Endodermal cell (in vitro differentiated cells): ENCODE data around the gene ITPK1. TPM values are rescaled to one million over a fixed set of nuclear protein-coding genes. Genes with fewer than 3 reads are reported as not detected.

Experiments used
- DNase-seq: peaks from one replicate; pipeline ENCODE4 v3.0.0-alpha.2; 2017
- H3K27ac ChIP-seq: 2 replicates; pipeline ENCODE4 v1.5.1; 2013; ENCODE audit warnings: mild to moderate bottlenecking, low read depth, low read length, moderate library complexity
- H3K27me3 ChIP-seq: 2 replicates; pipeline ENCODE4 v1.6.1; 2013; ENCODE audit warnings: mild to moderate bottlenecking, low read length, moderate library complexity; ENCODE audit not compliant: insufficient read depth, control insufficient read depth, poor library complexity, severe bottlenecking
- H3K36me3 ChIP-seq: 2 replicates; pipeline ENCODE4 v1.7.0; 2013; ENCODE audit warnings: mild to moderate bottlenecking, low read length, moderate library complexity; ENCODE audit not compliant: control insufficient read depth, insufficient read depth
- H3K4me1 ChIP-seq: one replicate; pipeline ENCODE4 v1.7.0; 2013; ENCODE audit warnings: low read length; ENCODE audit not compliant: control insufficient read depth, insufficient read depth
- H3K4me3 ChIP-seq: 2 replicates; pipeline ENCODE4 v1.5.1; 2013; ENCODE audit warnings: mild to moderate bottlenecking, low read length, moderate library complexity
- H3K9ac ChIP-seq: 2 replicates; pipeline ENCODE4 v1.6.1; 2013; ENCODE audit warnings: mild to moderate bottlenecking, low read length, moderate library complexity; ENCODE audit not compliant: poor library complexity, severe bottlenecking; ENCODE audit errors: extremely low read depth
- H3K9me3 ChIP-seq: 2 replicates; pipeline ENCODE4 v1.6.1; 2013; ENCODE audit warnings: mild to moderate bottlenecking, low read length, moderate library complexity; ENCODE audit not compliant: control insufficient read depth
- H3K27ac Mint-ChIP-seq: 2 replicates; pipeline ENCODE4 v1.8.0; 2020; ENCODE audit warnings: mixed read lengths
- H3K27me3 Mint-ChIP-seq: 2 replicates; pipeline ENCODE4 v1.8.0; 2021; ENCODE audit warnings: mild to moderate bottlenecking, mixed read lengths; ENCODE audit not compliant: insufficient read depth
- H3K36me3 Mint-ChIP-seq: 2 replicates; pipeline ENCODE4 v1.8.0; 2020; ENCODE audit warnings: low read depth, mixed read lengths
- H3K4me1 Mint-ChIP-seq: 2 replicates; pipeline ENCODE4 v1.8.0; 2020; ENCODE audit warnings: mixed read lengths
- H3K4me3 Mint-ChIP-seq: 2 replicates; pipeline ENCODE4 v1.8.0; 2020; ENCODE audit warnings: mild to moderate bottlenecking, moderate library complexity, mixed read lengths
- H3K9me3 Mint-ChIP-seq: 2 replicates; pipeline ENCODE4 v1.8.0; 2020; ENCODE audit warnings: mild to moderate bottlenecking, mixed read lengths
- WGBS, 2 experiments: methylation state at CpG; one replicate each; pipeline versions ENCODE4 v1.1.5 to v1.1.7; 2013; ENCODE audit warnings: missing lambda C conversion rate in 2 of 2, mixed read lengths in 1 of 2; ENCODE audit not compliant: insufficient coverage in 1 of 2, insufficient read length in 1 of 2; 5-methylcytosine and 5-hydroxymethylcytosine counted together
- total RNA-seq, 2 donors: library from RNA; stranded (reverse); fragmentation: NEBNext Ultra II Directional in 1 of 2; extraction: Animal tissue kit (Norgen Biotek cat#: 25700) in 1 of 2; gene quantifications; 2 replicates in 1 of 2; 3 replicates in 1 of 2; pipeline ENCODE4 v1.2.1, GENCODE V29; 2021
- TF ChIP-seq, protein P1 (sequence below): fragments of 200-600 bp; sonication (generic); conservative IDR thresholded peaks from 2 replicates; pipeline ENCODE4 v1.5.0; 2021; ENCODE audit warnings: antibody characterized with exemption, mild to moderate bottlenecking

ITPK1 gene
- total RNA-seq, 2 donors from 2014 or later, result 59.9 to 66.9 TPM

DNA sequence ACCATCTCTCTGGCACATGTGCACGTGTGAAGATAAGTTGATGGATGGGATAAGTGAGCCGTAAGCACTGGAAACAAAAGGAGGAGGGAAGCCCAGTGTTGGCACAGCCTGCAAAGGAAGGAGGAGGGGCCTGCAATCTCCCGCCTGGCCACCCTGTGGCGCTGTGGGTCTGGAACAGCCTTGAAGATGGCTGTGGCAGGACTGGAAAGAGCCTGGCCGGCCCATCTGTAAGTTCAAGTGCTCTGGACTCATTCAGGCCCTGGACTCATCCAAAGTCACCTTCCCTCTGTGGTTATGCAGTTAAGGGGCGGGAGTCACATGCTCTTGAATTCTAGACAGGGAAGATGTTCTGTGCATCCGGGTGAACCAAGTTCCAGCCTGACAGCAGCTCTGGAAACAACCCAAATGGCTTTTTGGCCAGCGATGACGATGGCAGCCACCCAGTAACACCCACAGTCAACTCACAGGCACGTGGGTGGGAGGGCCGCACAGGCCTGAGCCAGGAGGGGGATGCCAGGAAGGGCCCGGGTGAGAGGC is 142.4 kb downstream of the ITPK1 start:
- Mint-ChIP-seq H3K4me1 (peaks cover 3% of the 10 kb centered on the region), H3K4me3 (no peak overlapping the region), H3K9me3 (peaks cover 16% of the 10 kb centered on the region), H3K36me3 (peaks cover 31% of the 10 kb centered on the region), H3K27ac (no peak overlapping the region), H3K27me3 (no peaks in the 10 kb centered on the region)
- Histone ChIP-seq H3K4me3 (no peak overlapping the region), H3K9me3 (peaks cover 18% of the 10 kb centered on the region), H3K27ac (no peak overlapping the region), H3K9ac (no peak overlapping the region), H3K27me3 (no peaks in the 10 kb centered on the region), H3K36me3 (peaks cover 7% of the 10 kb centered on the region), H3K4me1 (no peaks in the 10 kb centered on the region)
- peak; percentile 97 for DNase-seq
- TF ChIP-seq, protein P1, sequence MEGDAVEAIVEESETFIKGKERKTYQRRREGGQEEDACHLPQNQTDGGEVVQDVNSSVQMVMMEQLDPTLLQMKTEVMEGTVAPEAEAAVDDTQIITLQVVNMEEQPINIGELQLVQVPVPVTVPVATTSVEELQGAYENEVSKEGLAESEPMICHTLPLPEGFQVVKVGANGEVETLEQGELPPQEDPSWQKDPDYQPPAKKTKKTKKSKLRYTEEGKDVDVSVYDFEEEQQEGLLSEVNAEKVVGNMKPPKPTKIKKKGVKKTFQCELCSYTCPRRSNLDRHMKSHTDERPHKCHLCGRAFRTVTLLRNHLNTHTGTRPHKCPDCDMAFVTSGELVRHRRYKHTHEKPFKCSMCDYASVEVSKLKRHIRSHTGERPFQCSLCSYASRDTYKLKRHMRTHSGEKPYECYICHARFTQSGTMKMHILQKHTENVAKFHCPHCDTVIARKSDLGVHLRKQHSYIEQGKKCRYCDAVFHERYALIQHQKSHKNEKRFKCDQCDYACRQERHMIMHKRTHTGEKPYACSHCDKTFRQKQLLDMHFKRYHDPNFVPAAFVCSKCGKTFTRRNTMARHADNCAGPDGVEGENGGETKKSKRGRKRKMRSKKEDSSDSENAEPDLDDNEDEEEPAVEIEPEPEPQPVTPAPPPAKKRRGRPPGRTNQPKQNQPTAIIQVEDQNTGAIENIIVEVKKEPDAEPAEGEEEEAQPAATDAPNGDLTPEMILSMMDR, result peak; percentile 93
- WGBS, 2 experiments, result 71% methylated on average over 8 to 12 of the region's 12 CpGs

DNA sequence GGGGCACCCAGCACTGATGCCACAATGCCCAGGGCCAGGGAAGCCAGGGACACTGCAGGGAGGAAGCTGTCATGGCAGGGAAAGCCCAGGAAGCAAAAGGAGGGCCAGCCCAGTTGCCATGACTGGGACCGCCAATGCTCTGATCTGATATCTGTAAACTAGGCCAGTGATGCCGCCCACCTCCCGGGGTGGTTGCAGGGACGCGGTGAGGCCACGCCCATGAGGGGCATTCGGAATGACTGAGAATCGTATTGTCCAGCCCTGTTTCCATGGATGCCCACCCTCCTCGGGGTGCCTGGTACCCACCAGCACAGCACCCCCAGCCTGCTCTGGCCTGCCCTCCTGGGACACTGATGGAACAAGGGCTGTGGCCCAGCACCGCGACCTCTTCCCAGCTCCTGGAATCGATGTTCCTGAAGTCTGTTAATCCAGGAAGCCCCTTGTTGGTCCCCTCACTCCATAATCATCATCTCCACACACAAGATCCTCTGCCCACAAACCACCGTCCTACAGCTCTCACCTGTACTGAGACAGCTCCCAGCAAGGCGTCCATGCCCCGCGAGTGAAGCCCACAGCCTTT is 144.0 kb downstream of the ITPK1 start:
- DNase-seq, result no peak
- Histone ChIP-seq H3K9me3 (peaks cover 6% of the 10 kb centered on the region), H3K4me1 (no peaks in the 10 kb centered on the region), H3K27me3 (no peaks in the 10 kb centered on the region), H3K36me3 (peaks cover 1% of the 10 kb centered on the region), H3K9ac (no peak overlapping the region), H3K4me3 (no peak overlapping the region), H3K27ac (no peak overlapping the region)
- WGBS, 2 experiments, result 93 to 98% methylated on average over 9 to 16 of the region's 16 CpGs
- no peak overlapping the region for H3K4me3 Mint-ChIP-seq
- peaks cover 21% of the 10 kb centered on the region for H3K36me3 Mint-ChIP-seq
- TF ChIP-seq, protein P1, result no peak
- peak overlapping the region; percentile 39 for H3K27ac Mint-ChIP-seq
- peaks cover 3% of the 10 kb centered on the region for H3K4me1 Mint-ChIP-seq
- no peaks in the 10 kb centered on the region for H3K27me3 Mint-ChIP-seq
- H3K9me3 Mint-ChIP-seq, result peaks cover 8% of the 10 kb centered on the region

DNA sequence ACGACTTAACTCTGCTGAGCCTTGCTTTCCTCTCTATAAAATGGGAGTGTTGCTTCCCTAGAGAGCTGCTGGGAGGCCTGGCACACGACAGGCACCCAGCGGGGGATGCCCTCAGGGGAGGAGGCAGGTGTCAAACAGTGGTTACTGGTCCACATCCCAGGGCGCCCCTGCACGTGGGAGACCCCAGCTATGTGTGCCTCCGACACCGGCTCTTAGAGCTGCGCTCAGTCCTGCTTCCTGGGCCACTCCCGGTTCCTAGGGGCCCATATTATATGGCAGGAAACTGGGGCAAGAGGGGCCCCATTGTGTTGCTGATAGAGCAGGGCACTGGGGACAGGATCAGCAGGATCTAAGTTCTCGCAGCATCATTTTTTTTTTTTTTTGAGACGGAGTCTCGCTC is 145.5 kb downstream of the ITPK1 start:
- no peak overlapping the region for H3K27ac Mint-ChIP-seq
- WGBS, 2 experiments, result 80 to 85% methylated on average over 5 to 12 of the region's 12 CpGs
- no peaks in the 10 kb centered on the region for H3K36me3 ChIP-seq
- no peak overlapping the region for H3K4me3 Mint-ChIP-seq
- TF ChIP-seq, protein P1, result no peak
- H3K4me1 Mint-ChIP-seq, result peaks cover 3% of the 10 kb centered on the region
- H3K4me3 ChIP-seq, result no peak overlapping the region
- H3K9me3 ChIP-seq, result peaks cover 2% of the 10 kb centered on the region
- peaks cover 6% of the 10 kb centered on the region for H3K9me3 Mint-ChIP-seq
- H3K27me3 Mint-ChIP-seq, result no peaks in the 10 kb centered on the region
- DNase-seq, result no peak
- no peaks in the 10 kb centered on the region for H3K27me3 ChIP-seq
- H3K36me3 Mint-ChIP-seq, result peaks cover 8% of the 10 kb centered on the region
- H3K27ac ChIP-seq, result no peak overlapping the region
- H3K4me1 ChIP-seq, result no peaks in the 10 kb centered on the region
- no peak overlapping the region for H3K9ac ChIP-seq
